Stimulated activated naive CD8-positive, alpha-beta T cell treated with anti-CD3 and anti-CD28 coated beads, Interleukin-15, Interleukin-2, amounts not matched to agents 100 U/mL and 50 U/mL, for 24 hours (primary cell): Measurements from ENCODE around the gene SOCS6.
"Not testable (repeated sequence)": the region's sequence is repeated elsewhere in the genome, so short reads cannot be mapped to it uniquely, and the experiment has no call there.

Source experiments
- ATAC-seq: fragments of 150-1000 bp; cut with Tn5 transposase; one replicate; pipeline ENCODE4 v1.10.0; 2021
- DNase-seq: peaks from one replicate; pipeline ENCODE4 v3.0.0; 2021

Gene SOCS6

GRCh38 chr18:70288851-70289328 is at the start of gene SOCS6:
TSS of gene SOCS6 (plus strand) at chr18:70289045. CDS start at chr18:70324669, 35,624 bp downstream.
- DNase-seq (peak; percentile 41), ATAC-seq (peak; percentile 58)

GRCh38 chr18:70243131-70243929 is 45.5 kb upstream of the SOCS6 start:
- DNase-seq (no peak), ATAC-seq (no peak)

- DNase-seq, result no peak
- no peak for ATAC-seq
These were observed 42.8 kb upstream of the SOCS6 start for GRCh38 chr18:70246061-70246466.

- ATAC-seq (no peak), DNase-seq (no peak)
These were observed 39.7 kb upstream of the SOCS6 start for GRCh38 chr18:70249118-70249517.

GRCh38 chr18:70249861-70250260 is 39.0 kb upstream of the SOCS6 start:
- not testable (repeated sequence) for ATAC-seq

GRCh38 chr18:70250781-70251180 is 38.1 kb upstream of the SOCS6 start:
- no peak for DNase-seq
- ATAC-seq, result no peak

More at GRCh38 chr18:70249861-70250260, 39.0 kb upstream of the SOCS6 start:
- not testable (repeated sequence) for DNase-seq

- no peak for ATAC-seq
- DNase-seq, result no peak
These were observed 32.7 kb upstream of the SOCS6 start for GRCh38 chr18:70256184-70256583.

- DNase-seq (no peak), ATAC-seq (no peak)
These were observed 31.9 kb upstream of the SOCS6 start for GRCh38 chr18:70256994-70257393.

GRCh38 chr18:70258243-70258642 is 30.6 kb upstream of the SOCS6 start:
- ATAC-seq, result no peak
- DNase-seq, result no peak

- DNase-seq, result no peak
- no peak for ATAC-seq
These were observed 28.2 kb upstream of the SOCS6 start for GRCh38 chr18:70260683-70261082.

GRCh38 chr18:70261141-70261788 is 27.6 kb upstream of the SOCS6 start:
- DNase-seq (no peak), ATAC-seq (no peak)

- DNase-seq, result no peak
- no peak for ATAC-seq
These were observed 25.5 kb upstream of the SOCS6 start for GRCh38 chr18:70263336-70263735.

GRCh38 chr18:70271742-70272141 is 17.1 kb upstream of the SOCS6 start:
- ATAC-seq, result no peak
- no peak for DNase-seq

- DNase-seq (no peak), ATAC-seq (no peak)
These were observed 15.8 kb upstream of the SOCS6 start for GRCh38 chr18:70273021-70273420.

- no peak for ATAC-seq
- DNase-seq, result no peak
These were observed 12.2 kb upstream of the SOCS6 start for GRCh38 chr18:70276416-70277191.

- no peak for ATAC-seq
These were observed 9.4 kb upstream of the SOCS6 start for GRCh38 chr18:70279470-70279869.

GRCh38 chr18:70280007-70280925 is 8.6 kb upstream of the SOCS6 start:
- ATAC-seq (no peak), DNase-seq (no peak)

More at GRCh38 chr18:70279470-70279869, 9.4 kb upstream of the SOCS6 start:
- no peak for DNase-seq

GRCh38 chr18:70284976-70285620 is 3.7 kb upstream of the SOCS6 start:
- ATAC-seq (no peak), DNase-seq (no peak)

GRCh38 chr18:70287731-70288130 is 1.1 kb upstream of the SOCS6 start:
- DNase-seq (no peak), ATAC-seq (no peak)

- no peak for ATAC-seq
These were observed 534 bp upstream of the SOCS6 start for GRCh38 chr18:70288171-70288850.

More at GRCh38 chr18:70288171-70288850, 534 bp upstream of the SOCS6 start:
- DNase-seq, result peak; percentile 14
